GM12892 (cell line): ENCODE measurements around the gene ASPHD2.

Source experiments
- POLR2A ChIP-seq: IDR thresholded peaks from 2 replicates; pipeline ENCODE4 v1.6.1; 2011; ENCODE audit warnings: low read depth, low read length, control low read depth
- POLR2AphosphoS5 ChIP-seq: IDR thresholded peaks from 2 replicates; pipeline ENCODE4 v1.6.1; 2011; ENCODE audit warnings: low read depth, low read length, control low read depth

GRCh38 chr22:26479792-26480610, 50.9 kb downstream of the ASPHD2 start:
- TF ChIP-seq POLR2A, result no peak
- no peak for TF ChIP-seq POLR2AphosphoS5
